GM12878 (cell line): ENCODE measurements around the gene C10orf105. TPM values are rescaled to one million over a fixed set of nuclear protein-coding genes. Genes with fewer than 3 reads are reported as not detected.
A peak's percentile ranks its signal among the peaks of the same experiment; 100 is the strongest.

Experiments used
- ATAC-seq: fragments of 200-7000 bp; cut with Tn5 transposase; 3 replicates; pipeline ENCODE4 v1.9.1; 2020; ENCODE audit warnings: mild to moderate bottlenecking, moderate library complexity
- BruUV-seq: library from RNA; stranded (reverse); fragments of 400-500 nt; replicated peaks from 2 replicates; lab custom pipeline; 2021; lab: Mats Ljungman, UMichigan
- CTCF ChIA-PET: fragments of 300-600 bp; sonication (Branson Sonifier 250); formaldehyde crosslinking; extraction: SDS; loops from one replicate; lab custom pipeline; 2021; ENCODE audit warnings: inconsistent platforms; lab: Yijun Ruan, JAX
- POLR2A ChIA-PET: fragments of 350-600 bp; formaldehyde crosslinking; extraction: SDS; loops from one replicate; lab custom pipeline; 2021; ENCODE audit warnings: inconsistent platforms; lab: Charles Lee
- RAD21 ChIA-PET: fragments of 300-600 bp; sonication (Branson Sonifier 250); formaldehyde crosslinking; loops from one replicate; lab custom pipeline; 2023; ENCODE audit warnings: antibody characterized with exemption; ENCODE audit not compliant: unreplicated experiment; lab: Charles Lee
- SMC1A ChIA-PET: fragments of 300-600 bp; sonication (Branson Sonifier 250); formaldehyde crosslinking; loops from one replicate; lab custom pipeline; 2023; ENCODE audit not compliant: unreplicated experiment, uncharacterized antibody; lab: Charles Lee
- DNase-seq: peaks from one replicate; pipeline ENCODE4 v3.0.0-alpha.2; 2011; ENCODE audit warnings: low read depth, low spot score
- FAIRE-seq: peaks from 3 replicates; lab custom pipeline; 2011; peaks lifted over from hg19 to GRCh38; lab: Jason Lieb, UNC
- H2AFZ ChIP-seq: 2 replicates; pipeline ENCODE4 v1.6.0; 2011; ENCODE audit warnings: low read depth, low read length, control low read depth; ENCODE audit not compliant: control insufficient read depth
- H3K27ac ChIP-seq: 2 replicates; pipeline ENCODE4 v1.5.1; 2011; ENCODE audit warnings: control low read depth; ENCODE audit not compliant: control insufficient read depth, insufficient read depth
- H3K27me3 ChIP-seq, 2 experiments: replicated peaks in 1 of 2; 2 replicates each; pipeline versions ENCODE4 v1.6.0 to v1.6.1; 2011; ENCODE audit warnings: low read length in 1 of 2; ENCODE audit not compliant: control insufficient read depth in 2 of 2, insufficient read depth in 2 of 2
- H3K36me3 ChIP-seq, 2 experiments: 2 replicates each; pipeline ENCODE4 v1.5.1; 2011; ENCODE audit warnings: low read length in 1 of 2; ENCODE audit not compliant: control insufficient read depth in 2 of 2, insufficient read depth in 2 of 2
- H3K4me1 ChIP-seq: 2 replicates; pipeline ENCODE4 v1.6.1; 2011; ENCODE audit warnings: mild to moderate bottlenecking, low read length, moderate library complexity, mixed read lengths; ENCODE audit not compliant: control insufficient read depth, insufficient read depth
- H3K4me2 ChIP-seq: 2 replicates; pipeline ENCODE4 v1.6.0; 2011; ENCODE audit warnings: control low read depth; ENCODE audit not compliant: control insufficient read depth, insufficient read depth
- H3K4me3 ChIP-seq: fragments of 200-600 bp; sonication (generic); 2 replicates; pipeline ENCODE4 v1.5.1; 2016
- H3K79me2 ChIP-seq: 2 replicates; pipeline ENCODE4 v1.6.0; 2011; ENCODE audit warnings: low read length; ENCODE audit not compliant: control insufficient read depth, insufficient read depth
- H3K9ac ChIP-seq: 2 replicates; pipeline ENCODE4 v1.8.0; 2011; ENCODE audit warnings: low read length, control low read depth, mixed read lengths; ENCODE audit not compliant: control insufficient read depth, insufficient read depth
- H3K9me3 ChIP-seq: replicated peaks from 3 replicates; pipeline ENCODE4 v1.5.1; 2011; ENCODE audit warnings: mild to moderate bottlenecking, low read length; ENCODE audit not compliant: control insufficient read depth, insufficient read depth
- H4K20me1 ChIP-seq: 2 replicates; pipeline ENCODE4 v1.6.0; 2011; ENCODE audit not compliant: control insufficient read depth, insufficient read depth
- JUNB ChIP-seq: IDR thresholded peaks from 2 replicates; pipeline ENCODE4 v1.6.1; 2016; ENCODE audit warnings: antibody characterized with exemption, mild to moderate bottlenecking
- NBN ChIP-seq: fragments of 450-650 bp; IDR thresholded peaks from 2 replicates; pipeline ENCODE4 v1.6.1; 2016
- WGBS: methylation state at CpG from one replicate; pipeline ENCODE4 v1.1.6; 2016; ENCODE audit warnings: low lambda C conversion rate; ENCODE audit not compliant: insufficient replicate concordance, insufficient coverage; ENCODE audit errors: missing lambda C conversion rate; 5-methylcytosine and 5-hydroxymethylcytosine counted together
- in situ Hi-C: fragments of 300-500 bp; cut with MboI; formaldehyde crosslinking; loops from 9 replicates; pipeline ENCODE4 v1.14.3; 2018; ENCODE audit warnings: mixed read lengths
- intact Hi-C: fragments of 100-400 bp; cut with micrococcal nuclease; formaldehyde crosslinking; loops from one replicate; pipeline ENCODE4 v1.14.2; 2022; ENCODE audit not compliant: unreplicated experiment
- polyA plus RNA-seq, 11 experiments: library from polyadenylated mRNA; depleted of rRNA in 4 of 11; unstranded in 6 of 11; stranded (reverse) in 5 of 11; fragments of >200 nt; fragmentation: Nextera tagmentation in 4 of 11; fragmentation: Illumina TruSeq in 1 of 11; extraction: Ambion mirVana in 4 of 11; extraction: Trizol in 1 of 11; gene quantifications; 1 replicate in 1 of 11; 2 replicates in 10 of 11; pipeline versions ENCODE4 v1.2.1 to v1.2.3, GENCODE V29; 2011 to 2016; ENCODE audit warnings: inconsistent platforms in 2 of 11, missing spikeins in 2 of 11, low read depth in 1 of 11
- total RNA-seq, 4 experiments: library from RNA; depleted of rRNA in 3 of 4; stranded (reverse); fragments of >200 nt in 3 of 4; fragmentation: Illumina TruSeq in 1 of 4; extraction: Trizol in 1 of 4; gene quantifications; 2 replicates each; pipeline versions ENCODE4 v1.2.1 to v1.2.3, GENCODE V29; 2013 to 2021
- TF ChIP-seq, protein P1 (sequence below): IDR thresholded peaks from 2 replicates; pipeline ENCODE4 v1.6.1; 2011; ENCODE audit warnings: mild to moderate bottlenecking, low read depth, low read length, moderate library complexity; ENCODE audit not compliant: insufficient replicate concordance

C10orf105 gene
- total and polyA plus RNA-seq, 10 of the 15 experiments (the other 5 are each of a cell fraction or from before 2014, with no cell fraction given): 0.04 to 0.06 (median 0.05) TPM; not detected in 7

DNA sequence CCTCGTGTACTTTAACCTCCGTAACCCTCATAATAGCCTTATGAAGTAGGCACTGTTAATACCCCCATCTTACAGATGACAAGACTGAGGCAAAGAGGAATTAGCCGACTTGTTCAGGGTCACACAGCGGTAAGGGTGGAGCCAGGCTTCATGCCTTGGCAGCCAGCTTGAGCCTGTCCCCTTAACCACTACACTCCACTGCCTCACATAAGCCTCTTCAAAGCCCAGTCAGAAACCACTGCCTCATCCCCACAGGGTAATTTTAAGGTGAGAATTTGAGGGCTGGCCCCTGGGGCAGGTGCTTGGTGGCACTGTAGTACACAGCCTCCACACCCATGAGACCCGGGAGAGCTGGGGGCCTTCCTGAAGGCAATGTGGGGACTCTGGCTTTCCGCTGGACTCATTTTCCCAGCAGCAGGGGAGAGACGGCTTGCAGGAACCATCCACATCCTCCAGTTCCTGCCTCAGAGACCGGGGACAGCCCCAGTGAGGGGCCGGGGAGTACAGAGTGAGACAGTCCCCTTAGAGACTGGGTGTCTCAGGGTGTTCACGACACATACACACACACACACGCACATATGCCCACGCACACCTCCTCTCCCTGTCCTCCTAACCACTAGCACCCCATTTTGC lies 7.6 kb upstream of the C10orf105 start (continued):
- no peak for TF ChIP-seq JUNB
- TF ChIP-seq, protein P1, sequence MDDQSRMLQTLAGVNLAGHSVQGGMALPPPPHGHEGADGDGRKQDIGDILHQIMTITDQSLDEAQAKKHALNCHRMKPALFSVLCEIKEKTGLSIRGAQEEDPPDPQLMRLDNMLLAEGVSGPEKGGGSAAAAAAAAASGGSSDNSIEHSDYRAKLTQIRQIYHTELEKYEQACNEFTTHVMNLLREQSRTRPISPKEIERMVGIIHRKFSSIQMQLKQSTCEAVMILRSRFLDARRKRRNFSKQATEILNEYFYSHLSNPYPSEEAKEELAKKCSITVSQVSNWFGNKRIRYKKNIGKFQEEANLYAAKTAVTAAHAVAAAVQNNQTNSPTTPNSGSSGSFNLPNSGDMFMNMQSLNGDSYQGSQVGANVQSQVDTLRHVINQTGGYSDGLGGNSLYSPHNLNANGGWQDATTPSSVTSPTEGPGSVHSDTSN: no peak
- TF ChIP-seq, all 136 proteins: peak for 20

DNA sequence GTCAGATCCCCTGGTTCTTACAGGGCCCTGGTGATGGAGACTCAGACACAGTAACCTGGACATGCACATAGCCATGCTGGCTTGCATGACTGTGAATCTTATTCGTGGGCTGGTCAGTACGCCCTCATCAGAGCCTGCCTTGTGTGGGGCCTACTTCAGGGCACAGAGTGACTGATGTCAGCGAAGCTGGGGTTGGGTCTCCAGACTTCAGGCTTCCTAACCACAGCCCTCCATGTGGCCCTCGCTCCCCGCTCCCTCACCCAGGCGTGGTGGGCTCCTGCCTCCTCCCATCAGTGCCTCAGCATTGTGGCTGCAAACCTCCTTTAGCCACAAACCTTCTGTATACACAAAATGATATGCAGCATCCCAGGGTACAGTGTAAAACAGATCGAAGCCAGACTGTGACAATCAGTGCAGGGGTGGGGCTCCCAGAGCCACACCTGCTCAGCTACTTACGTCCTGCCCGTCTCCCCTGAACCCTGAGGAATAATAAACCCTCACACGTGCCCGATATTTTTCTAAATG lies 7.1 kb upstream of the C10orf105 start:
- no peak for FAIRE-seq
- no peaks in the 10 kb centered on the region for H3K79me2 ChIP-seq
- no peaks in the 10 kb centered on the region for H3K36me3 ChIP-seq
- no TSS peak for BruUV-seq
- peaks cover 48% of the 10 kb centered on the region for H3K4me1 ChIP-seq
- ChIA-PET CTCF (interaction anchor here (0.9 to 5.1 kb wide), 6 partner anchors 12 to 170 kb away, joined by 3 to 40 read pairs (median 15); partner anchors contain the start of gene VSIR), POLR2A (interaction anchor here (0.8 to 1.5 kb wide), 3 partner anchors 40 to 354 kb away, joined by 3 to 4 read pairs (median 3); partner anchors contain the start of gene PSAP), RAD21 (interaction anchor here (0.7 to 4.4 kb wide), 6 partner anchors 16 to 47 kb away, joined by 3 to 19 read pairs (median 8); partner anchors contain the start of gene VSIR), SMC1A (interaction anchor here (0.6 to 5.4 kb wide), 10 partner anchors 10 to 50 kb away, joined by 3 to 33 read pairs (median 4); partner anchors contain the start of gene VSIR)
- H3K9ac ChIP-seq: peak overlapping the region; percentile 73
- peak; percentile 27 for ATAC-seq
- H4K20me1 ChIP-seq: no peaks in the 10 kb centered on the region
- H3K4me3 ChIP-seq: no peak overlapping the region
- peak overlapping the region; percentile 81 for H3K27ac ChIP-seq
- in situ Hi-C loops: no loop called here
- intact Hi-C loops: loop anchor here (1.0 kb wide), 3 partner anchors 22 to 86 kb away; no protein-coding TSS in a partner anchor
- H2AFZ ChIP-seq: peak overlapping the region; percentile 22
- no peaks in the 10 kb centered on the region for H3K27me3 ChIP-seq
- no peak for TF ChIP-seq NBN
- H3K9me3 ChIP-seq: no peaks in the 10 kb centered on the region
- no peak for DNase-seq
- WGBS: 45% methylated on average over 11 of the region's 11 CpGs
- peak overlapping the region; percentile 90 for H3K4me2 ChIP-seq
